Hepatocyte (in vitro differentiated cells): Measurements from ENCODE around the gene LUC7L.

ENCODE experiments used
- CTCF ChIP-seq: fragments of 200-600 bp; sonication (generic); IDR thresholded peaks from 2 replicates; pipeline ENCODE4 v1.5.1; 2016; ENCODE audit warnings: antibody characterized with exemption, mild to moderate bottlenecking; ENCODE audit not compliant: poor library complexity
- EZH2 ChIP-seq: fragments of 200-600 bp; sonication (generic); IDR thresholded peaks from 2 replicates; pipeline ENCODE4 v1.6.1; 2016; ENCODE audit warnings: antibody characterized with exemption, mild to moderate bottlenecking, borderline replicate concordance

GRCh38 chr16:245105-245504, 15.9 kb upstream of the LUC7L start:
- no peak for TF ChIP-seq CTCF
- TF ChIP-seq EZH2: no peak
